ENCODE measurements around the gene SLC4A9.
A peak's percentile ranks its signal among the peaks of the same experiment; 100 is the strongest.
"Not testable (repeated sequence)": the region's sequence is repeated elsewhere in the genome, so short reads cannot be mapped to it uniquely, and the experiment has no call there.

Gene SLC4A9

GRCh38 chr5:140401362-140402257, 41.6 kb downstream of the SLC4A9 start, which contains the start of gene ANKHD1:
Gene ANKHD1, plus strand, starts transcription at chr5:140401833. Its CDS starts 135 bp downstream, at chr5:140401968.
- DNase-seq = peak; percentile 100

- DNase-seq = peak; percentile 63
Measured at GRCh38 chr5:140402258-140403074, 42.5 kb downstream of the SLC4A9 start.

DNA sequence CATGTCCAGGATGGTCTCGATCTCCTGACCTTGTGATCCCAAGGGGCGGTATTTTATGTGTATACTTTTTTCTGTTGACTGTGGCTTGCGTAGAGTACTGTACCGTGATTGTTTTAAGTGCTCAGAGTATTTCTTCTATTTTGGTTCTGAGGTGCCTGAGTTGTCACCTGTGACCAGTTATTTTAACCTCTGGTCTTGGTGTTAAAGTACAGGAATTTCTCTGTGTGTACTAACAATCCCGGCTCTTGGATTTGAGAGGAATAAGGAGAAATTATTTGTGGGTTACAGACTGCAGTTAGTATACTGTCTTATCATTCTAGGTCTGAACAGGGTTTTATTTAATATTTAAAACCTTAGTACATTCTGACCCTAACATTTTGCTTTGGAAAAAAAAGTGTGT, 43.6 kb downstream of the SLC4A9 start:
- DNase-seq = no peak

DNA sequence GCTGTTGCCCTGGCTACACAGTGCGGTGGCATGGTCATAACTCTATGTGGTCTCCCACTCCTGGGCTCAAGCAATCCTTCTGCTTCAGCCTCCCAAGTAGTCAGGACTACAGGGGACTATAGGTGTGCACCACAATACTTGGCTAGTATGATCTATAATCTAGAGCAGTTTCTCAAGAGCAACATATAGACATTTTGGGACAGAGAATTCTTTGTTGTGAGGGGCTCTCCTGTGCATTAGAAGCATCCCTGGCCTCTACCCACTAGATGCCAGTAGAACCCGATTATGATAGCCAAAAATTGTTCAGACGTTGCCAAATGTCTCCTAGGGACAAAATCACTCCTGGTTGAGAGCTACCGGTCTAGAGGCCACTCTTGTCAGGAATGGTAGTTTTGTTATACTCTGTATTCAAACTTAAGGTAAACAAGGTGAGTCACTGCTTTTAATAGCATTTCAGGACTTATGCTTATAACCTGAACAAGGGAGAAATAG, 48.8 kb downstream of the SLC4A9 start:
- no peak for DNase-seq

- no peak for DNase-seq
Measured at GRCh38 chr5:140413230-140413629, 53.2 kb downstream of the SLC4A9 start.

DNA sequence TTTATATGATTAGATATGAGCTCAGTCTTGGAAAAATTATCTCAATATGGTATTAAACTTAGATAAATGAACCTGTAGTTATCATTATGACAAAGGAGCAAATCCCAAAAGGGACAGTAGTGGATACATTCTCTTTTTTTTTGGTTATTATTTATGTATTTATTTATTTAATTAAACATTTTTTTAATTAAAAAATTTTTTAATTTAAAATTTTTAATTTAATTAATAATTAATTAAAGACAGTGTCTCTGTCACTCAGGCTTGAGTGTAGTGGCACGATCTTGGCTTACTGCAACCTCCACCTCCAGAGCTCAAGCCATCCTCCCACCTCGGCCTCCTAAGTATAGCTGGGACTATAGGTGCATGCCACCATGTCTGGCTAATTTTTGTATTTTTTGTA, 57.2 kb downstream of the SLC4A9 start:
- no peak for DNase-seq

- no peak for DNase-seq
Measured at GRCh38 chr5:140418862-140419520, 59.0 kb downstream of the SLC4A9 start.

DNA sequence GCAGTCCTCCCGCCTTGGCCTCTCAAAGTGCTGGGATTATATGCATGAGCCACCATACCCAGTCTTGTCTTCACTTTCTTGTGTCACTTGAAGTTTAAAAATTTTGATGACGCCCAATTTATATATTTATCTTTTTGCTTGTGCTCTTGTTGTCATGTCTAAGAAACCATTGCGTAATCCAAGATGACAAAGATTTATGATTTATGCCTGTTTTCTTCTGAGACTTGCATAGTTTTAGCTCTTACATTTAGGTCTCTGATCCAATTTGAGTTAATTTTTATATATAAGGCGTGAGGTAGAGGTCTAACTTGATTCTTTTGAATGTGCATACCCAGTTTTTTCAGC, 60.2 kb downstream of the SLC4A9 start:
- no peak for DNase-seq

- DNase-seq = no peak
Measured at GRCh38 chr5:140420665-140421361, 60.8 kb downstream of the SLC4A9 start.

DNA sequence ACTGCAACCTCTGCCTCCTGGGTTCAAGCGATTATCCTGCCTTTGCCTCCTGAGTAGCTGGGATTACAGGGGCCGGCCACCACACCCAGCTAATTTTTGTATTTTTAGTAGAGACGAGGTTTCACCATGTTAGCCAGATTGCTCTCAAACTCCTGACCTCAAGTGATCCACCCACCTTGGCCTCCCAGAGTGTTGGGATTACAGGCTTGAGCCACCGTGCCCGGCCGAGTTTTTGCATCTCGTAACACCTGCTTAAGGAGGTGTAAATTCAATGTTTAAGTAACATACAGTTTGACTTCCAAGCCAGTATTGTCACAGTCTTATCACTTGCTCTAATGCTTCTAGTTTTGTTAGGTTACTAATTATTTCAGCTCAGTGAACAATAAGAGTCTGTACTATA, 61.4 kb downstream of the SLC4A9 start:
- not testable (repeated sequence) for DNase-seq

DNA sequence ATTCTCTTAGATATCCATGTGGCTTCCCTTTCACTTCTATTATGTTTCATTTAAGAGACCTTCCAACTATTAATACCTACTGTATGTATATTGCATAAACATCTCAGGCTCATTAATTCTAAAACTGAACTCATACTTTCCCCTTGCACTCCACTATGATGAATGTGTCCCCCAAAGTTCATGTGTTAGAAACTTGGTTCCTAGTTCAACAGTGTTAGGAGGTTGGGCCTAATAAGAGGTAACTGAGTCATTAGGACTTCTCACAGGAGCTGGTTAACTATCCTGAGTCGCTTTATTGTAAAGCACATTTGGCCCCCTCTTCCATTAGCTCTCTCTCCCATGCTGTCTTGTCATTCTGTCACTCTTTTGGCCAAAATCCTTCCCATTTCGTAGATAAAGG, 63.6 kb downstream of the SLC4A9 start:
- no peak for DNase-seq

DNA sequence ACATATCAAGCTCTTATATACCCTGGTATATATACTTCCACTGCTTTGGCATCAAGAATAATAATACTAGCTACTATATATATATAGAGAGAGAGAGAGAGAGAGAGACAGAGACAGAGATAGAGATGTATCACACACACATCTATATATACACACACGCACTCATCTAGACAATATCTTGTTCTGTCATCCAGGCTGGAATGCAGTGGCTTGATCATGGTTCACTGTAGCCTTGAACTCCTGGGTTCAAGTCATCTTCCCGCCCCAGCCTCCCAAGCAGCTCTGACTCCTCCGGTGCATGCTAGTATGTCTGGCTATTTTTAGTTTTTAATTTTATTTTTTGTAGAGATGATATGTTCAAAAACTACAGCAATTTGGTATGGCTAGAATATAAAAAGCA, 64.1 kb downstream of the SLC4A9 start:
- DNase-seq = no peak
